ENCODE data around the gene SCUBE3.

The SCUBE3 gene

GRCh38 chr6:35247642-35248231 lies 34.0 kb downstream of the SCUBE3 start:
- TF ChIP-seq GATA3 (IDR thresholded peaks at IDR 0.05; ENCODE audit: low read depth, low read length) (no peak), GATA2 (IDR thresholded peaks at IDR 0.05; ENCODE audit: low read depth, low read length) (no peak)

- TF ChIP-seq GATA2 (IDR thresholded peaks at IDR 0.05; ENCODE audit: low read depth, low read length) (no peak), GATA3 (IDR thresholded peaks at IDR 0.05; ENCODE audit: low read depth, low read length) (no peak)
Measured at GRCh38 chr6:35248300-35248699, 34.5 kb downstream of the SCUBE3 start.

GRCh38 chr6:35248965-35249364 lies 35.2 kb downstream of the SCUBE3 start:
- TF ChIP-seq GATA3 (IDR thresholded peaks at IDR 0.05; ENCODE audit: low read depth, low read length) = no peak
- no peak for TF ChIP-seq GATA2 (IDR thresholded peaks at IDR 0.05; ENCODE audit: low read depth, low read length)

GRCh38 chr6:35251949-35252348 lies 38.2 kb downstream of the SCUBE3 start:
- TF ChIP-seq GATA2 (IDR thresholded peaks at IDR 0.05; ENCODE audit: low read depth, low read length) = no peak
- no peak for TF ChIP-seq GATA3 (IDR thresholded peaks at IDR 0.05; ENCODE audit: low read depth, low read length)

GRCh38 chr6:35253249-35253648 lies 39.5 kb downstream of the SCUBE3 start:
- TF ChIP-seq GATA3 (IDR thresholded peaks at IDR 0.05; ENCODE audit: low read depth, low read length) (no peak), GATA2 (IDR thresholded peaks at IDR 0.05; ENCODE audit: low read depth, low read length) (no peak)

GRCh38 chr6:35258336-35258735 lies 44.6 kb downstream of the SCUBE3 start:
- no peak for TF ChIP-seq GATA3 (IDR thresholded peaks at IDR 0.05; ENCODE audit: low read depth, low read length)
- TF ChIP-seq GATA2 (IDR thresholded peaks at IDR 0.05; ENCODE audit: low read depth, low read length) = no peak

- TF ChIP-seq GATA2 (IDR thresholded peaks at IDR 0.05; ENCODE audit: low read depth, low read length) = no peak
- TF ChIP-seq GATA3 (IDR thresholded peaks at IDR 0.05; ENCODE audit: low read depth, low read length) = no peak
Measured at GRCh38 chr6:35258858-35259193, 45.1 kb downstream of the SCUBE3 start.

- TF ChIP-seq GATA3 (IDR thresholded peaks at IDR 0.05; ENCODE audit: low read depth, low read length) = no peak
- no peak for TF ChIP-seq GATA2 (IDR thresholded peaks at IDR 0.05; ENCODE audit: low read depth, low read length)
Measured at GRCh38 chr6:35259194-35259947, 45.6 kb downstream of the SCUBE3 start, which contains the start of gene ZNF76. TSS of gene ZNF76 (plus strand) at chr6:35259735. CDS start at chr6:35281152, 21,417 bp downstream.

GRCh38 chr6:35259948-35260590 lies 46.3 kb downstream of the SCUBE3 start:
- TF ChIP-seq GATA3 (IDR thresholded peaks at IDR 0.05; ENCODE audit: low read depth, low read length) (no peak), GATA2 (IDR thresholded peaks at IDR 0.05; ENCODE audit: low read depth, low read length) (no peak)

- no peak for TF ChIP-seq GATA3 (IDR thresholded peaks at IDR 0.05; ENCODE audit: low read depth, low read length)
Measured at GRCh38 chr6:35260591-35261570, 47.1 kb downstream of the SCUBE3 start.

- TF ChIP-seq GATA3 (IDR thresholded peaks at IDR 0.05; ENCODE audit: low read depth, low read length) (no peak), GATA2 (IDR thresholded peaks at IDR 0.05; ENCODE audit: low read depth, low read length) (no peak)
Measured at GRCh38 chr6:35262596-35262995, 48.8 kb downstream of the SCUBE3 start.

GRCh38 chr6:35264550-35265274 lies 51.0 kb downstream of the SCUBE3 start:
- TF ChIP-seq GATA2 (IDR thresholded peaks at IDR 0.05; ENCODE audit: low read depth, low read length) = no peak
- no peak for TF ChIP-seq GATA3 (IDR thresholded peaks at IDR 0.05; ENCODE audit: low read depth, low read length)

GRCh38 chr6:35265523-35265922 lies 51.8 kb downstream of the SCUBE3 start:
- TF ChIP-seq GATA3 (IDR thresholded peaks at IDR 0.05; ENCODE audit: low read depth, low read length) = no peak
- no peak for TF ChIP-seq GATA2 (IDR thresholded peaks at IDR 0.05; ENCODE audit: low read depth, low read length)
